ENCODE results near the gene EEF2KMT.

Gene EEF2KMT

DNA sequence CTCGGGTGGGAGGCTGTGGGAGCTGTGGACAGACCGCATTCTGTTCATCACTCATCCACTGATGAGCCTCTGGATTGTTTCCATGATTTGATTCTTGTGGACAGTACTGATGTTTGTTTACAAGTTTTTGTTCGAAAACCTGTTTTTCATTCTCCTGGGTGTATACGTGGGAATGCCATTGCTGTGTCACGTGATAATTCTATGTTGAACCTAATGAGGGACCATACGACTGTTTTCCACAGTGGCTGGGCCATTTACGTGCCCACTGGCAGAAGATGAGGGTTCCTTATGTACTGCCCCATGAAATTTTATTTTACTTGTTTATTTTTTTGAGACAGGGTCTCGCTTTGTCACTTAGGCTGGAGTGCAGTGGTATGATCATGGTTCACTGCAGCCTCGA lies 28.5 kb downstream of the EEF2KMT start:
- Histone ChIP-seq H2BK120ac (ENCODE audit: low read depth, low read length) (no peak overlapping the region), H3K18ac (ENCODE audit: low read length) (no peak overlapping the region), H2BK15ac (ENCODE audit: low read length) (no peak overlapping the region), H3K4ac (ENCODE audit: low read length) (no peak overlapping the region), H3K14ac (ENCODE audit: low read length) (no peak overlapping the region), H3K27ac (replicated peaks; ENCODE audit: low read length) (no peak overlapping the region), H3K27me3 (ENCODE audit: control insufficient read depth in 3 of 3, insufficient read depth in 3 of 3, low read depth in 1 of 3, low read length in 3 of 3) (peaks cover 0 to 29% (median 0%) of the 10 kb centered on the region in 3 experiments), H3K4me2 (ENCODE audit: insufficient read depth, low read length, poor library complexity, severe bottlenecking) (no peak overlapping the region), H4K91ac (ENCODE audit: low read depth, low read length, poor library complexity) (no peak overlapping the region), H3K23ac (ENCODE audit: low read depth, low read length, poor library complexity) (no peak overlapping the region), H3K9ac (ENCODE audit: low read depth, low read length, poor library complexity) (no peak overlapping the region), H2AFZ (ENCODE audit: low read length) (no peak overlapping the region), H3K4me3 (ENCODE audit: low read length in 2 of 2) (no peak overlapping the region), H3K9me3 (replicated peaks in 1 of 2; ENCODE audit: control insufficient read depth in 2 of 2, insufficient read depth in 1 of 2, low read depth in 1 of 2, low read length in 2 of 2) (no peaks in the 10 kb centered on the region), H3K4me1 (ENCODE audit: control insufficient read depth in 2 of 2, insufficient read depth in 1 of 2, low read depth in 1 of 2, low read length in 2 of 2) (peaks cover 5 to 7% of the 10 kb centered on the region in 2 donors), H2AK5ac (ENCODE audit: low read depth, low read length) (no peak overlapping the region), H2BK12ac (ENCODE audit: low read length) (no peak overlapping the region), H3K36me3 (replicated peaks in 1 of 2; ENCODE audit: control insufficient read depth in 2 of 2, insufficient read depth in 2 of 2, low read length in 2 of 2) (peaks cover 0 to 3% of the 10 kb centered on the region in 2 donors), H4K8ac (ENCODE audit: low read depth, low read length) (no peak overlapping the region), H3K79me1 (ENCODE audit: low read depth, low read length) (no peaks in the 10 kb centered on the region), H2BK5ac (ENCODE audit: low read length) (no peak overlapping the region)
- WGBS, 2 donors (ENCODE audit: extremely low coverage in 2 of 2, insufficient read length in 2 of 2, insufficient replicate concordance in 1 of 2), result no CpG with 5 or more reads among the region's 9 CpGs
- DNase-seq (ENCODE audit: low spot score), result no peak

DNA sequence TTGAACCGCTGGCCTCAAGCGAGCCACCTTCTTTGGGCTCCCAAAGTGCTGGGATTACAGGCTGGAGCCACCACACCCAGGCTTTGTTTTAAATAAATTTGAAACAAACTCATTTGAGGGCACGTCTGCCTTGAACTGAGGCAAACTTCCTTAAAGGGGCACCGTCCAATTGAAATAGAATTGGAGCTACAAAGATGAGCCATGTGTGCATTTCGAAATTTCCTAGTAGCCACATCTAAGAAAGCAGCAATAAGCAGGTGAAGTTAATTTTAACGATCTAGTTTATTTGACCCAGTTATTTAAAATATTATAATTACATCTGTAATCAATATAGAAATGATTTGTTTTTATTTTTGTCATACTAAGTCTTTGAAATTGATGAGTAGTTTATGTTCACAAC lies 31.1 kb downstream of the EEF2KMT start:
- Histone ChIP-seq H3K4ac (ENCODE audit: low read length) (no peak overlapping the region), H2BK5ac (ENCODE audit: low read length) (no peak overlapping the region), H3K79me1 (ENCODE audit: low read depth, low read length) (peaks cover 1% of the 10 kb centered on the region), H3K14ac (ENCODE audit: low read length) (no peak overlapping the region), H4K8ac (ENCODE audit: low read depth, low read length) (no peak overlapping the region), H2AFZ (ENCODE audit: low read length) (peak overlapping the region; percentile 84), H2BK15ac (ENCODE audit: low read length) (no peak overlapping the region), H3K27me3 (ENCODE audit: control insufficient read depth in 3 of 3, insufficient read depth in 3 of 3, low read depth in 1 of 3, low read length in 3 of 3) (peaks cover 0 to 29% (median 2%) of the 10 kb centered on the region in 3 experiments), H2AK5ac (ENCODE audit: low read depth, low read length) (no peak overlapping the region), H3K9ac (ENCODE audit: low read depth, low read length, poor library complexity) (no peak overlapping the region), H4K91ac (ENCODE audit: low read depth, low read length, poor library complexity) (no peak overlapping the region), H3K4me2 (ENCODE audit: insufficient read depth, low read length, poor library complexity, severe bottlenecking) (no peak overlapping the region), H3K36me3 (replicated peaks in 1 of 2; ENCODE audit: control insufficient read depth in 2 of 2, insufficient read depth in 2 of 2, low read length in 2 of 2) (no peaks in the 10 kb centered on the region), H2BK12ac (ENCODE audit: low read length) (no peak overlapping the region), H3K18ac (ENCODE audit: low read length) (no peak overlapping the region), H3K23ac (ENCODE audit: low read depth, low read length, poor library complexity) (no peak overlapping the region), H2BK120ac (ENCODE audit: low read depth, low read length) (no peak overlapping the region), H3K4me1 (ENCODE audit: control insufficient read depth in 2 of 2, insufficient read depth in 1 of 2, low read depth in 1 of 2, low read length in 2 of 2) (peaks cover 0 to 3% of the 10 kb centered on the region in 2 donors), H3K9me3 (replicated peaks in 1 of 2; ENCODE audit: control insufficient read depth in 2 of 2, insufficient read depth in 1 of 2, low read depth in 1 of 2, low read length in 2 of 2) (no peaks in the 10 kb centered on the region), H3K4me3 (ENCODE audit: low read length in 2 of 2) (no peak overlapping the region), H3K27ac (replicated peaks; ENCODE audit: low read length) (no peak overlapping the region)
- no CpG with 5 or more reads among the region's 6 CpGs for WGBS, 2 donors (ENCODE audit: extremely low coverage in 2 of 2, insufficient read length in 2 of 2, insufficient replicate concordance in 1 of 2)
- DNase-seq (ENCODE audit: low spot score), result no peak

DNA sequence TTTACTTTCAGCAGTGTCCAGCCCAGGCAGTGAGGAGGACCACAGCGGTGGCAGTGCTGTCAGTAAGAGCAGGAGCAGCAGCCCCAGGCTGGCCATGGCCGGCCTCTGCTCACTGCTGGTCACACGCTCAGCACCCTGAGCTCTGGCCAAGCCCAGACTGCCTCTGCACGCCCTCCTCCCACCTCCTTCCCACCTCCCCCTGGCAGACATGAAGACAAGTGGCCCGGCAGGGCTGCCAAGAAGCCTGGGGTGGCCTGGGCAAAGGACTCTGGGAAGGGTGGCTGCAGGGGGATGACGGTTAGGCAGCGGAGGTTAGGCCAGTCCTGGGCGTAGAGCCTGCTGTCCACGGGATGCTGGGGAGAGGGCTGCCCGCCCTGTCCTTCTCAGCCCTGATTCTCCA lies 31.8 kb downstream of the EEF2KMT start, which contains the start of gene C16orf89:
Gene C16orf89 (minus strand): TSS at position 144 of the 400 bp plus-strand sequence. CDS start 48 bp downstream, at position 96.
- Histone ChIP-seq H3K9me3 (replicated peaks in 1 of 2; ENCODE audit: control insufficient read depth in 2 of 2, insufficient read depth in 1 of 2, low read depth in 1 of 2, low read length in 2 of 2) (no peaks in the 10 kb centered on the region), H3K79me1 (ENCODE audit: low read depth, low read length) (peaks cover 1% of the 10 kb centered on the region), H3K14ac (ENCODE audit: low read length) (peak within 1 kb of the TSS; percentile 66), H2BK120ac (ENCODE audit: low read depth, low read length) (no peak within 1 kb of the TSS), H3K4me3 (ENCODE audit: low read length in 2 of 2) (no peak within 1 kb of the TSS), H4K91ac (ENCODE audit: low read depth, low read length, poor library complexity) (no peak within 1 kb of the TSS), H3K4me1 (ENCODE audit: control insufficient read depth in 2 of 2, insufficient read depth in 1 of 2, low read depth in 1 of 2, low read length in 2 of 2) (peaks cover 0 to 3% of the 10 kb centered on the region in 2 donors), H2AFZ (ENCODE audit: low read length) (peak within 1 kb of the TSS; percentile 84), H4K8ac (ENCODE audit: low read depth, low read length) (peak within 1 kb of the TSS; percentile 78), H3K4me2 (ENCODE audit: insufficient read depth, low read length, poor library complexity, severe bottlenecking) (no peak within 1 kb of the TSS), H2BK5ac (ENCODE audit: low read length) (peak within 1 kb of the TSS; percentile 58), H2BK12ac (ENCODE audit: low read length) (peak within 1 kb of the TSS; percentile 96), H3K27ac (replicated peaks; ENCODE audit: low read length) (no peak within 1 kb of the TSS), H2AK5ac (ENCODE audit: low read depth, low read length) (peak within 1 kb of the TSS; percentile 89), H3K27me3 (ENCODE audit: control insufficient read depth in 3 of 3, insufficient read depth in 3 of 3, low read depth in 1 of 3, low read length in 3 of 3) (peaks cover 0 to 29% (median 2%) of the 10 kb centered on the region in 3 experiments), H3K9ac (ENCODE audit: low read depth, low read length, poor library complexity) (peak within 1 kb of the TSS; percentile 76), H2BK15ac (ENCODE audit: low read length) (peak within 1 kb of the TSS; percentile 67), H3K4ac (ENCODE audit: low read length) (peak within 1 kb of the TSS; percentile 18), H3K36me3 (replicated peaks in 1 of 2; ENCODE audit: control insufficient read depth in 2 of 2, insufficient read depth in 2 of 2, low read length in 2 of 2) (no peaks in the 10 kb centered on the region), H3K18ac (ENCODE audit: low read length) (no peak within 1 kb of the TSS), H3K23ac (ENCODE audit: low read depth, low read length, poor library complexity) (peak within 1 kb of the TSS; percentile 90)
- no peak for DNase-seq (ENCODE audit: low spot score)
- WGBS, 2 donors (ENCODE audit: extremely low coverage in 2 of 2, insufficient read length in 2 of 2, insufficient replicate concordance in 1 of 2), result no CpG with 5 or more reads among the region's 10 CpGs

DNA sequence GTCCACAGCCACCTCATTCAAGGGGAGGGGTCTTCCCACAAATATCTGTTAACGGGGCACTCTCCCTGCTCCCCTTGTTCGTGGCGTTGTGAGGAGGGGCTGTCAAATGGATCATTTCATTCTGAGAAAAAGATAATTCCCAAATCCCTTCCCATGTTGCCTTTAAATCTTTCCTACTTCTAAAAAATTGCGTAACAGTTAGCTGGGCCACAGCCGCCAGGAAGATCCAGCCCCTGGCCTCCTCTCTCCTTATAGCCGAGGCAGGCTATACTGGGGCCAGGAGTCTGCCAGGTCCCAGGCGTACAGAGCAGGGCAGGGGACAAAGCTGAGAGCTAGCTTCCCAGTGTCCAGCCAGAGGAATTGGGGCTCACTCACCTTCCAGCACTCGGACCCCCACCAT lies 32.3 kb downstream of the EEF2KMT start:
- Histone ChIP-seq H3K14ac (ENCODE audit: low read length) (no peak overlapping the region), H2BK120ac (ENCODE audit: low read depth, low read length) (no peak overlapping the region), H3K4me2 (ENCODE audit: insufficient read depth, low read length, poor library complexity, severe bottlenecking) (no peak overlapping the region), H3K18ac (ENCODE audit: low read length) (no peak overlapping the region), H3K9me3 (replicated peaks in 1 of 2; ENCODE audit: control insufficient read depth in 2 of 2, insufficient read depth in 1 of 2, low read depth in 1 of 2, low read length in 2 of 2) (no peaks in the 10 kb centered on the region), H3K4ac (ENCODE audit: low read length) (no peak overlapping the region), H3K79me1 (ENCODE audit: low read depth, low read length) (peaks cover 1% of the 10 kb centered on the region), H4K8ac (ENCODE audit: low read depth, low read length) (peak overlapping the region; percentile 58), H3K27me3 (ENCODE audit: control insufficient read depth in 3 of 3, insufficient read depth in 3 of 3, low read depth in 1 of 3, low read length in 3 of 3) (peaks cover 0 to 29% (median 2%) of the 10 kb centered on the region in 3 experiments), H2AFZ (ENCODE audit: low read length) (peak overlapping the region; percentile 84), H2BK12ac (ENCODE audit: low read length) (peak overlapping the region; percentile 96), H2BK5ac (ENCODE audit: low read length) (no peak overlapping the region), H4K91ac (ENCODE audit: low read depth, low read length, poor library complexity) (no peak overlapping the region), H3K4me3 (ENCODE audit: low read length in 2 of 2) (no peak overlapping the region), H3K4me1 (ENCODE audit: control insufficient read depth in 2 of 2, insufficient read depth in 1 of 2, low read depth in 1 of 2, low read length in 2 of 2) (peaks cover 0 to 3% of the 10 kb centered on the region in 2 donors), H3K9ac (ENCODE audit: low read depth, low read length, poor library complexity) (peak overlapping the region; percentile 44), H3K23ac (ENCODE audit: low read depth, low read length, poor library complexity) (no peak overlapping the region), H2AK5ac (ENCODE audit: low read depth, low read length) (peak overlapping the region; percentile 89), H3K27ac (replicated peaks; ENCODE audit: low read length) (no peak overlapping the region), H3K36me3 (replicated peaks in 1 of 2; ENCODE audit: control insufficient read depth in 2 of 2, insufficient read depth in 2 of 2, low read length in 2 of 2) (no peaks in the 10 kb centered on the region), H2BK15ac (ENCODE audit: low read length) (peak overlapping the region; percentile 67)
- no CpG with 5 or more reads among the region's 8 CpGs for WGBS, 2 donors (ENCODE audit: extremely low coverage in 2 of 2, insufficient read length in 2 of 2, insufficient replicate concordance in 1 of 2)
- DNase-seq (ENCODE audit: low spot score), result no peak

Data from neuronal stem cell (in vitro differentiated cells).